SK-N-SH treated with all-trans-retinoic acid at 6 μM for 48 hours (cell line): ENCODE results near the gene ATG10.

Experiments
- ARNTL ChIP-seq: fragments of 450-650 bp; formaldehyde crosslinking; IDR thresholded peaks from 2 replicates; pipeline ENCODE4 v1.5.0; 2020; ENCODE audit warnings: low read depth, mild to moderate bottlenecking, moderate library complexity, borderline replicate concordance
- ZNF565 ChIP-seq: fragments of 450-650 bp; formaldehyde crosslinking; conservative IDR thresholded peaks from 2 replicates; pipeline ENCODE4 v1.5.0; 2020; ENCODE audit warnings: low read depth, mild to moderate bottlenecking, moderate library complexity
- TF ChIP-seq, protein P1 (sequence below): fragments of 250-450 bp; sonication (Bioruptor Pico); IDR thresholded peaks from 2 replicates; pipeline ENCODE4 v1.5.1; 2020; ENCODE audit warnings: low read depth, mild to moderate bottlenecking, moderate library complexity

DNA sequence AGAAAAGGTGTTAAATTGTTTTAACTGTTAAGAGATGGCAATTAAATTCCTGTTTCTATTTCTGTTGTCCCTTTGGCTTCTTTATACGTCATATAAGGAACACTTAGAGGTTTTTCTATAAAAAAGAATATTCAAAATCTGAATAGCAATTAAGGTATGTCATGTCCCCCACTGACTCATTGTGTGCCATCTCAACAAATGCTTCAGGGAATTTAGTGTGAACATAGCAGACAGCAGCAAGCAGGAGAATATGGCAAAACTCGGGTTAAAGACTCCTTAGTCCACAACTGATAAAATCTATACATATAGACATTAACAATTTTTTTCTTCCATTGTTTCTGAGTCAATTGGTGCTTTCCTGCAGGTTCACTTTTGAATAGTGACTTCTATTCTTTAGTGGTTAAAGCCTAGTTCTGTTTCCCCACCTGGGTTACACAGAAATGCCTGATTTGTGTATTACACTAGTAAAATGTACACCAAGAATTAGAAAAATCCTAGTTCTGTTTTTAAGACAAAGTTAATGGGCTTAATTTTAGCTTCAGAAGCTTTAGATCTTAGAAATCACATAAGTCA, 324.2 kb downstream of the ATG10 start:
- TF ChIP-seq ZNF565 (CRISPR knock-in tag): no peak
- TF ChIP-seq, protein P1, sequence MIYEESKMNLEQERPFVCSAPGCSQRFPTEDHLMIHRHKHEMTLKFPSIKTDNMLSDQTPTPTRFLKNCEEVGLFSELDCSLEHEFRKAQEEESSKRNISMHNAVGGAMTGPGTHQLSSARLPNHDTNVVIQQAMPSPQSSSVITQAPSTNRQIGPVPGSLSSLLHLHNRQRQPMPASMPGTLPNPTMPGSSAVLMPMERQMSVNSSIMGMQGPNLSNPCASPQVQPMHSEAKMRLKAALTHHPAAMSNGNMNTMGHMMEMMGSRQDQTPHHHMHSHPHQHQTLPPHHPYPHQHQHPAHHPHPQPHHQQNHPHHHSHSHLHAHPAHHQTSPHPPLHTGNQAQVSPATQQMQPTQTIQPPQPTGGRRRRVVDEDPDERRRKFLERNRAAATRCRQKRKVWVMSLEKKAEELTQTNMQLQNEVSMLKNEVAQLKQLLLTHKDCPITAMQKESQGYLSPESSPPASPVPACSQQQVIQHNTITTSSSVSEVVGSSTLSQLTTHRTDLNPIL (CRISPR knock-in tag): no peak
- TF ChIP-seq ARNTL: no peak
